DMS114 treated with DMSO at 0.1 percent for 48 hours (cell line): Measurements from ENCODE around the gene CYP4A11.
"Not testable (repeated sequence)": the region's sequence is repeated elsewhere in the genome, so short reads cannot be mapped to it uniquely, and the experiment has no call there.

ENCODE experiments used
- DNase-seq: peaks from one replicate; lab custom pipeline; 2025; ENCODE audit not compliant: unreplicated experiment; lab: John Stamatoyannopoulos, UW

Gene CYP4A11

DNA sequence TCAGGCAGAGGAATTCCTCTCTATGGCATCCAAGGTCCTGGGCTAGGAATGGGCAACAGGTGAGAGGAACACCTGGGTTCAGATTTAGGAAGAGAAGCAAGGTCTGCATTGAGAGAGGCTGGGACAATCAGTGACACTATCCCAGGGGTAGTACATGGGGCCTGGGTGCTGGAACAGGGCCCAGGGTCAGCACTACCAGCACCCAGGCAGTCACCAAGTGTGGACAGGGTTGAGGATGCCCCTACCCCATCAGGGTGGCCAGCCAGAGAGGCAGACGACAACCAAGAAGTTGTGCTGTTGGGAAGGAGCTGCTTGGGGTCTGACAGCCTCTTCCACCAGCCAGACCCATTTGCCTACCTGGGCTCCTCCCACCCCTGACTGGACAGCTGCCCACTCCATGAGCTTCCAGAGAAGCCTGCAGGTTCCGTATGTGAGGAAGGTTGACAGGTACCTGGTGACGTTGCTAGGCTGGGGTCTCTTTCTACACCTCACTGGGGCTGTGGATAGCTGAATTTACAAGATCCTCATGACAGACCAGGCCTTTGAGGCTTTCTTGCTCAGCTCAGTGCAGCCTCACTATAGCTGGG lies 13.9 kb downstream of the CYP4A11 start:
- DNase-seq, result no peak

DNA sequence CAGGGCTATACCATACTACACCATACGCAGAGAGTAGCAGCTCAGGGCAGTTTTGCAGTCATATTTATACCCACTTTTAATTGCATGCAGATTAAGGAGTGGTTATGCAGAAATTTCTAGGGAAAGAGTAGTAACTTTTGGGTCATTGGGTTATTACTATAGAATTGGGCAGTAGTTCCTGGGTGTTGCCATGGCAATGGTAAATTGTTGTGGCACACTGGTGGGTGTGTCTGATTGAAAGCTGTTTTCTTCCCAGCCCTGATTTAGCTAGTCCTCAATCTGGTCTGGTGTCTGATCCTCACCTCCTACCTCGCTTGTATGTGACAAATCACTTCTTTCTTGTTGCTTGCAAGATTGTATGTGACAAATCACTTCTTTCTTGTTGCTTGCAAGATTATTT lies 30.5 kb downstream of the CYP4A11 start:
- no peak for DNase-seq

DNA sequence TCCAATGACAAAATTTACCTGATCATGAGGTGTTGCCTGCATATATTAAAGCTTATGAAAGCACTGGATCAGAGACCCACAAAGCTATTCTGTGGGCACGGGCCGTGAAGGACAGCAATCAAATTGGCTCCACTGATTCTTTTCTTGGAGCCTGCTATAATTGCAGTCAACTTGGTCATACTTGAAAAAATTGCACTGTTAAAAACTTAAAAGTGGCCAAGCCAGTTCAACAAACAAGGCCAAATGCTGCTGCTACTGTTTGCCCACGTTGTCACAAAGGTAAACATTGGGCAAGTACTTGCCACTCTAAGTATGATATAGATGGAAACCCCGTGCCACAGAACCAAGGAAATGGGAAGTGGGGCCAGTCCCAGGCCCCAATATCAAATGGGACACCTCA lies 37.8 kb downstream of the CYP4A11 start:
- no peak for DNase-seq

- DNase-seq, result no peak
Observed at GRCh38 chr1:46900401-46900800, 40.9 kb downstream of the CYP4A11 start.

DNA sequence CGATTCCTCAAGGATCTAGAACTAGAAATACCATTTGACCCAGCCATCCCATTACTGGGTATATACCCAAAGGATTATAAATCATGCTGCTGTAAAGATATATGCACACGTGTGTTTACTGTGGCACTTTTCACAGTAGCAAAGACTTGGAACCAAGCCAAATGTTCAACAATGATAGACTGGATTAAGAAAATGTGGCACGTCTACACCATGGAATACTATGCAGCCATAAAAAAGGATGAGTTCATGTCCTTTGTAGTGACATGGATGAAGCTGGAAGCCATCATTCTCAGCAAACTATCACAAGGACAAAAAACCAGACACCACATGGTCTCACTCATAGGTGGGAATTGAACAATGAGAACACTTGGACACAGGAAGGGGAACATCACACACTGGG lies 59.6 kb downstream of the CYP4A11 start:
- DNase-seq, result not testable (repeated sequence)
